ENCODE results near the gene SLC35D1.

DNA sequence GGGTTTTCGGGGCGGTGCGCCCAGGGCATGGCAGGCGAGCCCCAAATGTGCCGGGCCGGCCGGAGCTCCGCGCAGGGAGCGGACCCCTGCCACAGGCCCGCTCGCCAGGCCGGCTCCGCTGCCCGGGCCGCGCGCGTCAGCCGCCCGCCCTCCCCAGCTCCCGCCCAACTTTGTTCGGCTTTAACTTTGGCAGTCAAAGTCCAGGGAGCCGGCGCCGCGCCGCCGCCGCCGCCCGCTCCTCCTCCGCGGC is 488 bp downstream of the SLC35D1 start:
- TF ChIP-seq RAD21 (IDR thresholded peaks at IDR 0.05; ENCODE audit: low read depth) (no peak), EP300 (IDR thresholded peaks at IDR 0.05; ENCODE audit: borderline replicate concordance) (no peak), EGR1 (IDR thresholded peaks at IDR 0.05) (no peak), YY1 (IDR thresholded peaks at IDR 0.05; ENCODE audit: low read depth) (no peak), NFIC (IDR thresholded peaks at IDR 0.05) (no peak), CEBPB (IDR thresholded peaks at IDR 0.05) (no peak), FOXM1 (IDR thresholded peaks at IDR 0.05; ENCODE audit: borderline replicate concordance, low read depth) (no peak), TAF1 (IDR thresholded peaks at IDR 0.05; ENCODE audit: low read depth) (no peak), TEAD4 (IDR thresholded peaks at IDR 0.05) (no peak)
- TF ChIP-seq, protein P1, sequence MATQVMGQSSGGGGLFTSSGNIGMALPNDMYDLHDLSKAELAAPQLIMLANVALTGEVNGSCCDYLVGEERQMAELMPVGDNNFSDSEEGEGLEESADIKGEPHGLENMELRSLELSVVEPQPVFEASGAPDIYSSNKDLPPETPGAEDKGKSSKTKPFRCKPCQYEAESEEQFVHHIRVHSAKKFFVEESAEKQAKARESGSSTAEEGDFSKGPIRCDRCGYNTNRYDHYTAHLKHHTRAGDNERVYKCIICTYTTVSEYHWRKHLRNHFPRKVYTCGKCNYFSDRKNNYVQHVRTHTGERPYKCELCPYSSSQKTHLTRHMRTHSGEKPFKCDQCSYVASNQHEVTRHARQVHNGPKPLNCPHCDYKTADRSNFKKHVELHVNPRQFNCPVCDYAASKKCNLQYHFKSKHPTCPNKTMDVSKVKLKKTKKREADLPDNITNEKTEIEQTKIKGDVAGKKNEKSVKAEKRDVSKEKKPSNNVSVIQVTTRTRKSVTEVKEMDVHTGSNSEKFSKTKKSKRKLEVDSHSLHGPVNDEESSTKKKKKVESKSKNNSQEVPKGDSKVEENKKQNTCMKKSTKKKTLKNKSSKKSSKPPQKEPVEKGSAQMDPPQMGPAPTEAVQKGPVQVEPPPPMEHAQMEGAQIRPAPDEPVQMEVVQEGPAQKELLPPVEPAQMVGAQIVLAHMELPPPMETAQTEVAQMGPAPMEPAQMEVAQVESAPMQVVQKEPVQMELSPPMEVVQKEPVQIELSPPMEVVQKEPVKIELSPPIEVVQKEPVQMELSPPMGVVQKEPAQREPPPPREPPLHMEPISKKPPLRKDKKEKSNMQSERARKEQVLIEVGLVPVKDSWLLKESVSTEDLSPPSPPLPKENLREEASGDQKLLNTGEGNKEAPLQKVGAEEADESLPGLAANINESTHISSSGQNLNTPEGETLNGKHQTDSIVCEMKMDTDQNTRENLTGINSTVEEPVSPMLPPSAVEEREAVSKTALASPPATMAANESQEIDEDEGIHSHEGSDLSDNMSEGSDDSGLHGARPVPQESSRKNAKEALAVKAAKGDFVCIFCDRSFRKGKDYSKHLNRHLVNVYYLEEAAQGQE (IDR thresholded peaks at IDR 0.05; ENCODE audit: low read depth) = no peak
- TF ChIP-seq, protein P2, sequence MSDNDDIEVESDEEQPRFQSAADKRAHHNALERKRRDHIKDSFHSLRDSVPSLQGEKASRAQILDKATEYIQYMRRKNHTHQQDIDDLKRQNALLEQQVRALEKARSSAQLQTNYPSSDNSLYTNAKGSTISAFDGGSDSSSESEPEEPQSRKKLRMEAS (IDR thresholded peaks at IDR 0.05) = no peak
- TF ChIP-seq, protein P3, sequence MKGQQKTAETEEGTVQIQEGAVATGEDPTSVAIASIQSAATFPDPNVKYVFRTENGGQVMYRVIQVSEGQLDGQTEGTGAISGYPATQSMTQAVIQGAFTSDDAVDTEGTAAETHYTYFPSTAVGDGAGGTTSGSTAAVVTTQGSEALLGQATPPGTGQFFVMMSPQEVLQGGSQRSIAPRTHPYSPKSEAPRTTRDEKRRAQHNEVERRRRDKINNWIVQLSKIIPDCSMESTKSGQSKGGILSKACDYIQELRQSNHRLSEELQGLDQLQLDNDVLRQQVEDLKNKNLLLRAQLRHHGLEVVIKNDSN (IDR thresholded peaks at IDR 0.05) = no peak

All from Ishikawa (cell line).